GM18907 (cell line): ENCODE measurements around the gene HEXD.
A peak's percentile ranks its signal among the peaks of the same experiment; 100 is the strongest.
"Not testable (repeated sequence)": the region's sequence is repeated elsewhere in the genome, so short reads cannot be mapped to it uniquely, and the experiment has no call there.

Source experiments
- ATAC-seq: cut with Tn5 transposase; IDR thresholded peaks from one replicate; pipeline ENCODE4 v1.9.1; 2021; ENCODE audit warnings: mild to moderate bottlenecking, moderate library complexity; ENCODE audit not compliant: unreplicated experiment

HEXD gene

DNA sequence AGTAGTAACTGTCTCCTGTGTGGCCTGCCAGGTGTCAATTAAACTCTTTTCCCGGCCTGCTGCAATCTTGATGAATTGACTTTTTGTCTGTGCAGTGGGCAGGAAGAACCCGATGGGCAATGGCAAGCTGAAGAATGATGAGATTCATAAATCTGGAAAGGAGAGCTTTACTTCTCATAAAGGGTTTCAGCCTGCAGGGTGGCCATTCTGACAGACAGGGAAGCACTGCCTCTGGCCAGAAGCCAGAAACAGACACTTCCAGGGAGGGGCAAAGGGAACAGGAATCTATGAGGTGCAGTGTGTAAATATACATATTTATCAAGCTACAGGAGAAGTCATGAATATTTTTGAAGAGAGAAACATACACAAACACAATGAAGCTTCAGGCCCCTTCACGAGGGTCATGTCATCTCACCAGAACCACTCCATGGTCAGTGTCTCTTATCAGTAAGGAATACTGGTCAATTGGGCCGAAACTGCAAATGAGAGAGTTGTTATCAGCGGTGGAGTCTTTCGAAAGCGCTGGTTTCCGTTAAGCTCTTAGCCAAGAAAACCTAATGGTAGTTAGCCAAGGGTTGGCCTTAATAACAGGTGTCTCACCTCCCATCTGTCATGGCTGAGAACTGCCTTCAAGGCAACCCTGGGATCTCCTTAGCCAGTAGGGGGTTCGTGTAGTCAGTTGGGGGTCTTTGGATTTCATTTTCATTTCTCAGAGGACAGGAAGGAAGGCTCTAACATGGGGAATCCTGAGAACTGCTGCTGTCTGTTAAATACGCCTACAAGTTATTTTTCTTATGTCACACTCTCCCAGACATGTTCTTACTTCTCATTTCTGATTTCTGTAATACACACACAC, 39.2 kb downstream of the HEXD start:
- ATAC-seq, result no peak

DNA sequence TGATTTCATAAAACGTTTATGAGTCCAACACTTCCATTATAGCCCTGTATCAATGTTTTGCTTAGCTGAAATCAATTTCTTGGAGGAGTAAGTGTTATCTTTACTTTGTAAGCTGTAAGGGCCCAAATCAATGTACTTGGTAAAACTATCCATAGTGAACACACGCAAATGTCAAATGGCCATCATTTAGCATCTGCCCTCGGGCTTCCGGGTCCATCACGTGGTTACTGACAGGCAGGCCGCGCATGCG, 39.7 kb downstream of the HEXD start:
- no peak for ATAC-seq

DNA sequence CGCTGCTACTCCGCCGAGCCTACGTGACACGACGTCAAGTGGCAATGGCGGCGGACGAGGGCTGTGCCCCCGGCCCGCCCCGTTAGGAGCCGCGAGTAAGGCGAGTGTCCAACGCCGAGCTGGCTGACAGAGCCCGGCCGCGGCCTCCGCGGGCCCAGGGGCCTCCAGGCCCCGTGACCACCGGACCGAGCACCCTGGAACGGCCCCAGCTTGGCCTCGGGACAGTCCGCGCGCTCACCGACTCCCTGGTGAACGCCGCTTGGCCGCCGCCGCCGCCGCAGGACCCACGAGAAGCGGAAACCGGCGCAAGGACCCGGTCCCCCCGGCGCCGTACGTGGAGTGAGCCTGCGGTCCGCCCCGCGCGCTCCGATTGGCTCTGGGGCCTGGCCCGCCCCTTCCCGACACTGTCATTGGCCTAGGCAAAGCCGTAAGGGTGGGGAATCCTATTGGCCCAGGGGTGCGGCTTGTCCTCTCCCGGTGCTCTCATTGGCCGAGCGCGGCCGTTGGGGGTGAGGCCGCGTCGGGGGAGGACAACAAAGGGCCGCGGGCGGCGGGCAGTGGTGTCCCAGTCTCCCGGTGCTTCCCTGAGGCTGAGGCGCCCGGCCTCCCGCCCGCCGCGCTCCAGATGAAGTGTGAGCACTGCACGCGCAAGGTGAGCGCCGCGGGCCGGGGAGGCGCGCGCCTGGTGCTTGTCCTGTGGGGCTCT, 40.2 kb downstream of the HEXD start, which contains the start of gene NARF:
TSS of gene NARF (plus strand) at position 563 of the 706 bp plus-strand sequence. CDS start at position 626, 63 bp downstream.
- peak; percentile 94 for ATAC-seq

DNA sequence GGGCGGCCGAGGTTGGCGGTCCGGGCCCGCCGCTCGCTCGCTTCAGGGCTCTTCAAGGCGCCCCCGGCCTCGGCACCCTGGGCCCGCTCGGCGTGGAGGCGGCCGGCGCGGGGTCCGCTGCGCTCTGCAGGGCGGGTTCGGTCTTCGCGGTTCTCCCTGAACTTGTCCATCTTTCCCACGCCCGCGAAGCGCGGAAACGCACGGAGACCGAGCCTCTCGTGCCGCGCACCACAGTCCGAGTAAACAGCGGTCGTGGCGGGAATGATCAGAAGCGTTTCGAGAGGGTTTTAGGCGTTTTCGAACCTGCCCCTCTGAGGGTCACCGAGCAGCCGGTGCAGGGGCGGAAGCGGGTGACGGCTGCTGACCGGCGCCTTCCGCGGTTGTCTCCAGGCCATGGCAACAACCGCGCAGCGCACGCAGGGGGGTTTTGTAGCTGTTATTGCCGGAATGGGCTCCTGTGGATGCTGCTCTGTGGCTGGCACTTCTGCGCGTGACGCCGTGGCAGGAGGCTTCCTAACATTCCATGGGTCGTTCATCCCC, 40.8 kb downstream of the HEXD start:
- peak; percentile 26 for ATAC-seq

DNA sequence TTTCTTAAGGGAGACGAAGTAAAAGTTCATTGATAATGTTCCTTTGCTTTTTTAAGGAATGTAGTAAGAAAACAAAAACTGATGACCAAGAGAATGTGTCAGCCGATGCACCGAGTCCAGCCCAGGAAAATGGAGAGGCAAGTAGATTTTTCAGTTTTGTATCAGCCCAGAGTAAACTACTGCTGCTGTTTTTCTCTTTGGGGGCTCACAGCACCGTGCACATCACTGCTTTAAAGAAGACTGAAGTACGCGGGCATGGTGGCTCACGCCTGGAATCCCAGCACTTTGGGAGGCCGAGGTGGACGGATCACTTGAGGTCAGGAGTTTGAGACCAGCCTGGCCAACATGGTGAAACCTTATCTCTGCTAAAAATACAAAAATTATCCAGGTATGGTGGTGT, 41.8 kb downstream of the HEXD start:
- ATAC-seq, result not testable (repeated sequence)

DNA sequence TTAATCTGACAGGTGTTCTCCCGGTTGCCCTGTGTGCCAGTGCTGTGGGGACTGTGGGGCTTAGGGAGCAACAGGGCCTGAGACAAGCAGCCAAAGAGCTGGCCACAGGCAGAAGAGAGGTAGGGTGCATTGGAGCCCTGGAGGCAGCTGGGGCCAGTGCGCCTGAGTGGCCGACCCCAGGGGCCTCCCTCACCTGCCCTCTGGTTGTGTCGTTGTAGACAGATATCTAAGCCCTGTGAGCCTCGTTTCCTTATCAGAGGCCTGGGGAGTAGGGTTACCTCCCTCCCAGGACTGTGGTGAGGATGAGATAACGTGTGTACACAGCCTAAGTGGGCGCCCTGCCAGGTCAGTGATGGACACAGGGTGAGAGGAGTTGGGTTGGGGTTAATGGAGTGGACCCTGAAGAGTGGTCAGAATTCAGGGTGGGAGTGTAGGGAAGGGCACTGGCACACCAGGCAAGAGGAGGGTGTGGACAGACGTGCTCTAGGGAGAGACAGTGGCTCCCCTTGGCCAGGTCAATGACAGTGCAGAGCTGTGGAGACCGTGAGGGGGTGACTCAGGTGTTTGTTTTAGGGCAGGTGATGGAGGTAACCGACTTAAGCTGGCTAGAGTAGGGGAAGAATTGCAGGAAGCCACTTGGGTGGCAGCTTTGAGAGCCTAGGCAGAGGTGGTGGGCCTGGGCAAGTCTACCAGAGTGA, 43.8 kb downstream of the HEXD start:
- no peak for ATAC-seq

DNA sequence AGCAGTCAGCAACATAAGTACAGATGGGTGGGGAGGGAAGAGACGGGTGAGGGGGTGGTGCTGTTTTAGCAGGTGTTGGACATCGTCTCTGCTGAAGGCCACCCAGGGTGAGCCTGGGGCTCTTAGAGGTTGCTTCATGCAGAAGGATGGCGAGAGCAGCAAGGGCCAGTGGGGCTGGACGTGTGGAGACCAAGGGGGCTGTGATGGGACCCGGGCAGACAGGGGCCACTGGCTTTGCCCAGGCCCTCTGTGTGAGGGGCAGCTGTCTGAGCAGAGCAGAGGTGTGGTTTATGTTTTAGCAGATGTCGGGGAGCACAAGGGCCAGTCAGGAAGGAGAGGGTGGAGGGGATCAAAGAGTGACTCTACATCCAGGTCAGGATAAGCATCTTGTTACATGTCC, 45.2 kb downstream of the HEXD start:
- ATAC-seq, result no peak

DNA sequence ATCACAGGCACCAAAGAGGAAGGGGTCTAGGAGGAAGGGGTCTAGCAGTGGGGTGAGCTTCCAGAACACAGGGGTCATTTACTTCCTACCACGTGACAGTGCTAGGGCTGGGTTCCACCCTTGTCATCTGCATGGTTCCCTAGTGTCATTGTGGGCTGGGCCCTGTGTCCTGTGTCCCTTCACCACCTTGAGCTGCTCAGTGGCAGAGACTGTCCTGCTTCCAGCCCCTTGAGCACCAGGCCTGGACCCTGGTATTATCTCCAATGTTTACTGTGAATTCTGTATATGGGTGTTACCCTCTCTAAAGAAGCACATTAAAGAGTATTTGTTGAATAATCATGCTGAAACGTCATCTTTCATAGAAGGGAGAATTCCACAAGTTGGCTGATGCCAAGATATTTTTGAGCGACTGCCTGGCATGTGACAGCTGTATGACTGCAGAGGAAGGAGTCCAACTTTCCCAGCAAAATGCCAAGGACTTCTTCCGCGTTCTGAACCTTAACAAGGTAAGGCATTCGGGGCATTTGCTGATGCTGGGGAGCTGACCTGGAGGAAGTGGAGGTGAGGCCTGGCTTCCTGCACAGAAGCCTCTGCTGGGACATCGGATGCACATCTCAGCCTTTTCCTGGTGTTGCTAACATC, 45.9 kb downstream of the HEXD start:
- ATAC-seq, result no peak

DNA sequence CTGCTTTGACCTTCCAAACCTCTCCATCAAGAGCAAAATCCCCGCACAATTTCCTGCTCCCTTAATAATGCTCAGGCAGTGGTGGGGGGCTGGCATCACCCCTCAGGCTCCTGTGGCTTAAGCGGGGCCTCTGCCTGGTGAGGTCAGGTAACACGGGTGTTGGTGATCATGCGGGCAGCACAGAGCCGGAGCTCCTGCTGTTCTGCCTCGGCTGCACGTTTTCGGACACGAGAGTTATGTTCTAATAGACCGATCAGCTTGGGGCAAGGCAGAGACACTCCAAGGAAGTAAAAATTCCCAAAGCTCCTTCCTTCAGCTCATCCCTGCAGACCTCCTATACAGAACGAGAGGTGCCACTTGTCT, 46.4 kb downstream of the HEXD start:
- ATAC-seq, result no peak

DNA sequence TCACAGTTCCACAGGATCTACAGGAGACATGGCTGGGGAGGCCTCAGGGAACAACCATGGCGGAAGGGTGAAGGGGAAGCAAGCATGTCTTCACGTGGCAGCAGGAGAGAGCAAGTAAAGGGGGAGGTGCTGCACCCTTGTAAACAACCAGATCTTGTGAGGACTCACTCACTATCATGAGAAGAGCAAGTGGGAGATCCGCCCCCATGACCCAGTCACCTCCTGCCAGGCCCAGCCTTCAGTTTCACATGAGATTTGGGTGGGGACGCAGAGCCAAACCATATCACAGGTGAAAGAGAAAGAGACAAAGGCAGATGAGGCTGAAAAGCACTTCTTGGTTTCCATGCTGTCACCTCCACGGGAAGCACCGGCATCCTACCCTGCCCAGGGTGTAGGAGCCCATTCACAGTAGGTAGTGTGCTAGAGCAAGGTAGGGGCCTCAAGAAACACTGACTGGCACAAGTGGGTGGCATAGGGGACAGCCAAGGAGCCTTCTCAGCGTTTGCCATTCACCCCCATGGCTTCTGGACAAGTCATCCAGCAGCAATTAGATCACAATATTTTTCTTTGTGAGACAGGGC, 47.0 kb downstream of the HEXD start:
- ATAC-seq, result no peak

DNA sequence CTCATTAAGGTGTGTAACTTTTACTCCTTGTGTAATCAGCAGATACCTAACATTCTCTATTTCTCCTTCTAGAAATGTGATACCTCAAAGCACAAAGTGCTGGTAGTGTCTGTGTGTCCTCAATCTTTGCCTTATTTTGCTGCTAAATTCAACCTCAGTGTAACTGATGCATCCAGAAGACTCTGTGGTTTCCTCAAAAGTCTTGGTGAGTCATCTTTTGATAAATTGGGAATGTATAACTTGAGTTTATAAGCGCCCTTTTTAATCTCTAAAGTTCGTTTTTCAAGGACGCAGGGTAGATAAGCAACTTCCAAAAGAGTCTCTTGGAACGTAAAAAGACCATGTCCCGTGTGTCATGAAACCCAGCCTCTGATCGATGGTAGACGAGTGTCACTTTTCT, 50.5 kb downstream of the HEXD start:
- ATAC-seq, result no peak

DNA sequence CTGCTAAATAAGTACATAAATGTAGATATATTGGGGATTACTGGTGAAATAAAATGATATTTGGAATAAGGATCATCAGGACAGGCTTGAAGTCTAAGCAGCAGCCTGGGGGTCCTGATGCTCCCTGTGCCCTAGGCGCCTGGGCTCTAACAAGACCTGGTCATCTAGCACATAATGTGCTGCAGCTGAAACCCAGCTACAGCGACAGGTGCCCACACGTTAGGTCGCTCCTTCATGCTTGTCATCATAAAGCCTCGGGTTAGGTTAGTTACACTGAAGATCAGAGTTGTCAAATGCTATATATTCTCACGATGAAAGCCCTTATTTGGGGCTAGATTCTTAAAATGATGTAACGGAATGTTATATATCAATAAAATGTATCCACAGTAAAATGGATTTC, 51.9 kb downstream of the HEXD start:
- no peak for ATAC-seq

DNA sequence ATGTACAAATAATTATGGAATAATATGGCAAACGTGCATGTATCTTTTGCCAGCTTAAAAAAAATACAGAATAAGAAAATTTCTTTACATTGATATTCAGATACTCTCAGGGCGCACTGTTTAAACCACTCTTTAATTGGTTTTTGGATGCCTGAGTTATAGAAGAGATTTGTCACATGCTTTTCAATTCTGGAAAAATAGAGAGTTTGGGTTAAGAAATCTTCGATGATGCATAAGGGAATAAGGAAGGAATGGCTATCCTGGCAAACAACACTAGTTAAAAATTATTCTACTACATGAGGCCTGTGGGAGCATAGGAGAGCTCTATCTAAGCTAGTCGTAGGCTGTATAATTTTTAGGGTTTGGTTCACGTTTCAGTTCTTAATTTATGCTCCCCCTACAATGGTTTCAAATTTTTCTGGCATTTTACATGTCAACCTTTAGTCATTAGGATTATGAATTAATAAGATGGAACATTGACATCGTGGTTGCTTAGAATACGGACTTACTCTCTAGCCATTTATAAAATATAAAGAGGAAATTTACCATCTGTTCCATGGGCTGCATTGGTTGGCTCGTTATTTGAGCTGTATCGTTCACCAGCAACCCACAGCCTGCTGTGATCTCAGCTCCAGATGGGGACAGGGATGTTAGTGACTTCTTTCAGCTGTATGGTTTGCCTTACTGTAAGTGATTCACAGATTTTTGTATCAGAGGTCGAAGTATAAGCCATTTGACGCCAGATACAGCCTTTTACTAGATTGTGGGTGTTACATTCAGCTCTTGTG, 56.3 kb downstream of the HEXD start:
- no peak for ATAC-seq

DNA sequence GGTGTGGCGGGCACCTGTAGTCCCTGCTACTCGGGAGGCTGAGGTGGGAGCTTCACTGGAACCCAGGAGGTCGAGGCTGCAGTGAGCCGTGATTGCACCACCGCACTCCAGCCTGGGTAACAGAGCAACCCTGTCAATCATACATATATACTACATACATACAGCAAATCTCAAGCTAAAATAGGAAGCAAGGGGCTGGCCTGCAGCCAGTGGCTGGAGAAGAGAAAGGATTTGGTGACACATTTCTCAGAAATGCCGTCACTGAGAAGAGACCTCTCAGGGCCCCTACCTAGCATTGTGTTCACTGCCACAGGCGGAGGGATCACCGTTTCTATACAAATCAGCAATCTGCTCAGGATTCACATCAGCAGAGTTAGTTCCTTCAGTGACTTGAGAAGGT, 57.3 kb downstream of the HEXD start:
- no peak for ATAC-seq

DNA sequence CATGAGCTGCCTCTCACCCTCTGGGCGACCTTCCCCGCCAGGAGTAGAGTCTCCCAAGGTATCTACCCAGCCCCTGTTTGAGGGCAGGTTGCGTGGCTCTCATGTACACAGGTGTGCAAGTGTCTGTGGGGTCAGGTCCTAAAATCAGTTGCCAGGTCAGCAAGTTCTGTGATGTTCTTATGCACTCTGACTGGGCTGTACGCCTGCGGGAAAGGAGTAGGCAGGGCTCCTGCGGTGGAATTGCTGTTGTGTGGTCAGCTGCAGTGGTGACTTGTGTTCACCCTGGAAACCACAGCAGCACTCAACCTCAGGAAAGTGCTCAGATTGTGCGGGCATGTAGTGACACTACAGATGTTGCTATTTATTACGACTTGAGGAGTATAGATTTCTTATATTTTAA, 59.8 kb downstream of the HEXD start:
- ATAC-seq, result no peak

DNA sequence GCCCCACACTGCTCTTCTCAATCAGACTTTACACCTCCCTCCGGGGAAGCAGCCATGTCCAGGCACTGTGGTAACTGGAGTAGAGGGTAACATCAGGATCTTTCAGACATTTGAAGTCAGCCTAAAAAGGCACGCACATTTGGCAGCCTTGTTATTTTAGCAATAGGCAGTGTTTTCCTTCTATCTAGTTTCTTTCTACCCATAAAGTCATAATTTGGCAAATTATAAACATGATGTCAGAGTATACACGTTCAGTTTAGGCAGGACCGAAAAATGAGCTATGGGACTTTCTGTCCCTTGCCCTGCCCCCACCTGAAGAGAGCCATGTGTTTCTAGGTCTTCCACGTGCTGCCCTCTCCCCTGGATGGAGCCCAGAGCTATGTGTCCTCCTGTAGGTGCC, 61.5 kb downstream of the HEXD start:
- ATAC-seq, result no peak

DNA sequence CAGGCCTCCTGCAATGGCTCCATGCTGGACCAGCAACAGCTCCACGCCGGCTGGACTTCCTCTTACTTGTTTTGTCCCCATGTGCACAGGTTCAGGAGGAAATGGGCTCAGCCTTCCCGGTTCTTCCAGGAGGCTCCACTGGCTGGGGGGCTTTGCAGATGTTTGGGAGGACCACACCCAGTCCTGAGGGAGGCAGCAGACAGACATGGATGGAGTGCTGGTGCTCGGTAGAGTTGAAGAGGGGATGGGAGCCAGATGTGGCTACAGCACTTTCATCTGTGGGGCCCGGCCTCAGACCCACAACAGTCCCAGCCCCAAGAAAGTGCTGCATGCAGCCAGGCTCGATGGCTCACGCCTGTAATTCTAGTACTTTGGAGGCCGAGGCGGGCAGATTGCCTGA, 62.2 kb downstream of the HEXD start:
- ATAC-seq, result no peak

DNA sequence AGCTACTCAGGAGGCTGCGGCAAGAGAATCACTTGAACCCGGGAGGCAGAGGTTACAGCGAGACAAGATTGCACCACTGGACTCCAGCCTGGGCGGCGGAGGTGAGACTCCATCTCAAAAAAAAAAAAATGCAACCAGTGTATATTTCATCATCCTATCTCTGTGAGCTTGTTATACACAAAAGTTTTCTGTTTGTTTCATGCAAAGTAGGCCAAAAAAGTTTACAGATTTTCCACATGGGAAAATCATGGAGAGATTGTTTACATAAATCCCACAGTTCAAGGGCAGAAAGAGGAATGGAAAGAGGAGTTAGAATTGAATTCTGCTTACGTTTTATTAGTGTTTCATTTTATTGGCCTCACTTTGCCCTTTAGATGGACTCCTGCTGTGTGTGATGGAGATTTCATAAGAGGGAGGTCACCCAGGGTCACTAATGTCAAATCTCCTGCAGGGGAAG, 65.1 kb downstream of the HEXD start:
- no peak for ATAC-seq

DNA sequence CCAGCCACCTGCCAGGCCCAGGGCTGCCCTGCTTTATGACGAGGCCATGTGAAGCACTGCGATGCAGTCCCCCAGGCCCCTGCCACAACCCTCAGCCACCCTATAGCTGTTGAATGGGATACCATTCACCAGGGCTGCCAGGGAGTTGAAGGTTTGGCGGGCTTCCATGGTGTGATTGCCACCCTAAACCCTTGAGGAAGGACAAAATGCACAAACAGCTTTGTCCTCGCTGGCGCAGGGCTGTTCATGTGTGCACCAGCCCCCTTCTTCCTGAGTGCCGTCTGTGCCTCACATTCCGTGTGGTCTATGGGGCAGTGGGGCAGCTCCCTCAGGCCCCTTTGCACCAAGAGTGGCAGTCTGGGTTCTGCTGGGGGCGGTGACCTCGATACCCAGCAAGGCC, 65.7 kb downstream of the HEXD start:
- no peak for ATAC-seq
